RWPE1 (cell line): ENCODE results near the gene EFCAB5.
"Not testable (repeated sequence)": the region's sequence is repeated elsewhere in the genome, so short reads cannot be mapped to it uniquely, and the experiment has no call there.

Experiments
- CTCF ChIA-PET: fragments of 350-600 bp; sonication (Branson Sonifier 250); formaldehyde crosslinking; extraction: SDS; loops from one replicate; lab custom pipeline; 2021; lab: Yijun Ruan, JAX
- POLR2A ChIA-PET: fragments of 400-600 bp; formaldehyde crosslinking; extraction: SDS; loops from one replicate; lab custom pipeline; 2020; ENCODE audit warnings: antibody characterized with exemption; ENCODE audit not compliant: low non-redundant PET; lab: Yijun Ruan, JAX
- DNase-seq: peaks from one replicate; pipeline ENCODE4 v3.0.0; 2012; ENCODE audit warnings: low spot score
- H3K27ac ChIP-seq: fragments of 450-650 bp; 2 replicates; pipeline ENCODE4 v1.5.1; 2017
- CTCF ChIP-seq: fragments of 450-650 bp; conservative IDR thresholded peaks from 2 replicates; pipeline ENCODE4 v1.5.1; 2017; ENCODE audit warnings: low read depth, mild to moderate bottlenecking

The EFCAB5 gene

GRCh38 chr17:30021708-30022317, 80.4 kb downstream of the EFCAB5 start:
- POLR2A ChIA-PET, result no interaction called here
- peak; percentile 51 for DNase-seq
- peak; percentile 91 for TF ChIP-seq CTCF
- H3K27ac ChIP-seq, result no peak overlapping the region
- CTCF ChIA-PET, result interaction anchor here (0.6 to 1.0 kb wide), 7 partner anchors 24 to 601 kb away, joined by 3 to 7 read pairs (median 4); no protein-coding TSS in a partner anchor

GRCh38 chr17:30025325-30025724, 83.9 kb downstream of the EFCAB5 start:
- H3K27ac ChIP-seq, CTCF ChIA-PET, POLR2A ChIA-PET, DNase-seq: not testable (repeated sequence)

- no peak for TF ChIP-seq CTCF
- ChIA-PET POLR2A (no interaction called here), CTCF (no interaction called here)
- DNase-seq, result no peak
- no peak overlapping the region for H3K27ac ChIP-seq
Observed at GRCh38 chr17:30027676-30028075, 86.2 kb downstream of the EFCAB5 start.

- DNase-seq, result no peak
- no peak for TF ChIP-seq CTCF
- POLR2A ChIA-PET, result no interaction called here
- no peak overlapping the region for H3K27ac ChIP-seq
- CTCF ChIA-PET, result interaction anchor here (0.6 to 1.6 kb wide), 2 partner anchors 25 to 100 kb away, joined by 4 to 6 read pairs; no protein-coding TSS in a partner anchor
Observed at GRCh38 chr17:30031214-30031869, 89.9 kb downstream of the EFCAB5 start.

GRCh38 chr17:30035369-30035768, 93.9 kb downstream of the EFCAB5 start:
- CTCF ChIA-PET, result no interaction called here
- POLR2A ChIA-PET, result no interaction called here
- H3K27ac ChIP-seq, result no peak overlapping the region
- TF ChIP-seq CTCF, result no peak
- DNase-seq, result no peak

GRCh38 chr17:30040719-30041518, 99.5 kb downstream of the EFCAB5 start:
- DNase-seq, POLR2A ChIA-PET: not testable (repeated sequence)
- CTCF ChIA-PET, result interaction anchor here (0.6 kb wide), 1 partner anchor 14 kb away, joined by 4 read pairs; no protein-coding TSS in a partner anchor

GRCh38 chr17:30041551-30041950, 100.1 kb downstream of the EFCAB5 start:
- POLR2A ChIA-PET, result no interaction called here
- DNase-seq, result no peak
- CTCF ChIA-PET, result interaction anchor here (0.6 kb wide), 1 partner anchor 14 kb away, joined by 4 read pairs; no protein-coding TSS in a partner anchor
- TF ChIP-seq CTCF, result no peak
- H3K27ac ChIP-seq, result no peak overlapping the region

More at GRCh38 chr17:30040719-30041518, 99.5 kb downstream of the EFCAB5 start:
- H3K27ac ChIP-seq, result not testable (repeated sequence)
